Left renal pelvis (tissue), 4 donors: Measurements from ENCODE around the gene GLRA3. TPM values are rescaled to one million over a fixed set of nuclear protein-coding genes. Genes with fewer than 3 reads are reported as not detected.
"Not testable (repeated sequence)": the region's sequence is repeated elsewhere in the genome, so short reads cannot be mapped to it uniquely, and the experiment has no call there.

Experiments used
- DNase-seq, 4 donors: peaks; one replicate each; pipeline ENCODE4 v3.0.0-alpha.2; 2013; ENCODE audit warnings: low read depth in 4 of 4, low spot score in 3 of 4
- polyA plus RNA-seq, 4 donors: library from polyadenylated mRNA; unstranded; fragments of 120-200 nt; gene quantifications; one replicate each; pipeline ENCODE4 v1.2.1, GENCODE V29; 2013; ENCODE audit not compliant: insufficient read length in 4 of 4

GLRA3 gene
- polyA plus RNA-seq: under 1 TPM; 0.05 to 0.18 (median 0.09) TPM

- DNase-seq: peak; percentile 57 to 71 (median 60)
Measured at GRCh38 chr4:174828845-174829701, at the start of gene GLRA3. Gene GLRA3 (minus strand): TSS chr4:174829247. CDS start chr4:174828811, 436 bp downstream.

- no peak for DNase-seq
Measured at GRCh38 chr4:174874898-174875297, 45.9 kb upstream of the GLRA3 start.

GRCh38 chr4:174873931-174874330 is 44.9 kb upstream of the GLRA3 start:
- DNase-seq: no peak

GRCh38 chr4:174873146-174873545 is 44.1 kb upstream of the GLRA3 start:
- DNase-seq: not testable (repeated sequence)

- no peak for DNase-seq
Measured at GRCh38 chr4:174871407-174871806, 42.4 kb upstream of the GLRA3 start.

- no peak for DNase-seq
Measured at GRCh38 chr4:174870311-174870710, 41.3 kb upstream of the GLRA3 start.

- DNase-seq: no peak
Measured at GRCh38 chr4:174869339-174869738, 40.3 kb upstream of the GLRA3 start.

- DNase-seq: no peak
Measured at GRCh38 chr4:174867903-174868302, 38.9 kb upstream of the GLRA3 start.

GRCh38 chr4:174865418-174865985 is 36.5 kb upstream of the GLRA3 start:
- no peak for DNase-seq

GRCh38 chr4:174864031-174864430 is 35.0 kb upstream of the GLRA3 start:
- no peak for DNase-seq

- DNase-seq: no peak
Measured at GRCh38 chr4:174860588-174860987, 31.5 kb upstream of the GLRA3 start.

- DNase-seq: no peak
Measured at GRCh38 chr4:174859904-174860303, 30.9 kb upstream of the GLRA3 start.

GRCh38 chr4:174856926-174857800 is 28.1 kb upstream of the GLRA3 start:
- no peak for DNase-seq

GRCh38 chr4:174855050-174855449 is 26.0 kb upstream of the GLRA3 start:
- no peak for DNase-seq

- no peak for DNase-seq
Measured at GRCh38 chr4:174853629-174854028, 24.6 kb upstream of the GLRA3 start.

- DNase-seq: no peak
Measured at GRCh38 chr4:174848596-174848995, 19.5 kb upstream of the GLRA3 start.

- DNase-seq: no peak
Measured at GRCh38 chr4:174847801-174848427, 18.9 kb upstream of the GLRA3 start.

GRCh38 chr4:174835536-174835935 is 6.5 kb upstream of the GLRA3 start:
- DNase-seq: no peak

GRCh38 chr4:174834477-174834876 is 5.4 kb upstream of the GLRA3 start:
- DNase-seq: no peak

- no peak for DNase-seq
Measured at GRCh38 chr4:174826660-174827059, 2.4 kb downstream of the GLRA3 start.

- DNase-seq: no peak
Measured at GRCh38 chr4:174815282-174815681, 13.8 kb downstream of the GLRA3 start.
